Activated T-cell treated with anti-CD3 and anti-CD28 coated beads, Interleukin-2, amount 50 U/mL, for 48 hours (primary cell): ENCODE data around the gene DNASE1L2.

Experiments used
- DNase-seq, 2 experiments: peaks; one replicate each; pipeline ENCODE4 v3.0.0-alpha.2; 2020

Gene DNASE1L2

DNA sequence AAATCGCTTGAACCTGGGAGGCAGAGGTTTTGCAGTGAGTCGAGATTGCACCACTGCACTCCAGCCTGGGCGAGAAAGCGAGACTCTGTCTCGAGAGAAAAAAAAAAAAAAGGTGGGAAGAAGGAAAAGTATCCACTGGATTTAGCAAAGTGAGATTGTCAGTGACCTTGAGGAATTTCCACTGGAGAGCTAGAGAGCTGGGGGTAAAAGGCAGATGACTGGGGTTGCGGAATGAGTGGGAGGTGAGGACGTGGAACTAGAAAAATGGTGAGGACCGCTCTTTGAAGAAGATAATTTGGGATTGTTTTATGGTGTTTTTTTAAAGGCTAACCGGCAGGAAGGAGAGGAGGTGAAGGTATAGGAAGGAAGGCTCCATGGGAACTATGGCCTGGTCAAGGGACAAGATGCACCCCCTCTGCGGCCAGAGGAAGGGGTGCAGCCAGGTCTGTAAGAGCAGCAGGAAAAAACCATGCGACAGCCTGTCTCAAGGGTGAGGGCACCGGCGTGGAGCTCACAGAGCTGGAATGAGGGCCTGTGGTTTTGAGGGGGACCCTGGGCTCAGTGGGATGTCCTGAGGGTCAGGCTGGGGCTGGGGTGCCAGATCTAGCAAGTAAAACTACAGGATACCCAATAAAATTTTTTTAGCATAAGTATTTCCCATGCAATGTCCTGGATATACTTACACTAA is 31.7 kb upstream of the DNASE1L2 start:
- peak in 1 of 2 experiments; percentile 34 for DNase-seq

DNA sequence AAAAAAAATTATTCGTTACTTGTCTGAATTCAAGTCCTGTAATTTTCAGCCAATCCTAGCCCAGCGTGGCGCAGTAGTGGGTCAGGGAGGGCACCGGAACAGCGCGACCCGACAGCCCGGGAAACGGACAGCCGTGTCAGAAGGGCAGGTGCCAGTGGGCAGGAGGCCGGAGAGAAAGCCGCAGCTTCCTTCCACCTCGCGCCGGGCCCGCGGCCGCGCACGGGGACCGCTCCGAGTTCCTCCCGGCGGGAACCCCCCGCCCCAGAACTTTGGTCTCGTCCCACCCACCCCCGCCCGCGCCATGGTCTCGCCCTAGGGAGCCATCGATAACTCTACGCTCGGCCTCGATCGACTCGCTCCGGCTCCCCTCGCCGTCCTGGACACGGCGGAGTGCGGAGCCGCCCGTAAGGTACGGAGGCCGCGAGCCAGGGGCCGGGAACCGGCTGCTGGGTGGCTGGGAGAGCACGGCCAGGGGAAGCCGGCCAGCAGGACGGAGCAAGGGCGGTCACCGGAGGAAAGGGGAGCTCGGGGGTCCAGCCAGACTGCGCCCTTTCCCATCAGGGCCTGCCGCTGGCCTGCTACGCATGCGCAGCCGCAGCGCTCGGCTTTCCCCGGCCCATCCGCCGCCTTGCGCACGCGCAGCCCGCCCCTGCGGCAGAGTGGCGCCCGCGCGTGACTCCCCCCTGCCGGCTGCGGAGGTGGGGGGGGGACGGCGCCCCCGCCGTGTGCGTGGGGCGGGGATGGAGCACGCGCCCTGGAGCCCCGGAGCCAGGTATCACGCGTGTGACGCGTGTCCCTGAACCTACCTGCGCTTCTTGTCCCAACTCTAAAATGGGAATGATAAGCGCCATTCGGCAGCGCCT is 30.9 kb upstream of the DNASE1L2 start, which contains the start of gene MLST8:
MLST8 (plus strand) TSS at position 351 of the 863 bp plus-strand sequence. CDS start 632 bp downstream, outside the sequence.
- DNase-seq = peak; percentile 92 to 93

DNA sequence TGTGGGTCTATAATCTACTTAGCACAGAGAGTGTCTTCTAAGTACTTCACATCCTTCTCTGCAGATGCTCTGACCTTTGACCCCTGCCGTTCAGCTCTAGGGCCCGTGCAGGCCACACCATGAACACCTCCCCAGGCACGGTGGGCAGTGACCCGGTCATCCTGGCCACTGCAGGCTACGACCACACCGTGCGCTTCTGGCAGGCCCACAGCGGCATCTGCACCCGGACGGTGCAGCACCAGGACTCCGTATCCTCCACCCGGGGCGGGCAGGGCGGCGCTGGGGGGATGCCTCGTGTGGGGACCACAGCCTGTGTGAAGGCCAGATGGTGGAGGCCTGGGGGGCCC is 30.3 kb upstream of the DNASE1L2 start:
- no peak for DNase-seq

DNA sequence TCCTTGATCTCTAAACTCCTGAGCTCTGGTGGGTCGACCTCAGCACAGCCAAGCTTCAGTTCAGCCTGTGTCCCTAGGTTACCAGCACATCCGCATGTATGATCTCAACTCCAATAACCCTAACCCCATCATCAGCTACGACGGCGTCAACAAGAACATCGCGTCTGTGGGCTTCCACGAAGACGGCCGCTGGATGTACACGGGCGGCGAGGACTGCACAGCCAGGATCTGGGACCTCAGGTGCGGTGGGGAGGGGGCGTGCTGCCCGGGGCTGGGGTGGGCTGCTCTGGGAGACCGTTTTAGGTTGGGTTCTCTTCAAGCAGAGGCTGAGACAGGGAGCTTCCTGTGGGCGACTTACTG is 29.8 kb upstream of the DNASE1L2 start:
- DNase-seq = no peak

DNA sequence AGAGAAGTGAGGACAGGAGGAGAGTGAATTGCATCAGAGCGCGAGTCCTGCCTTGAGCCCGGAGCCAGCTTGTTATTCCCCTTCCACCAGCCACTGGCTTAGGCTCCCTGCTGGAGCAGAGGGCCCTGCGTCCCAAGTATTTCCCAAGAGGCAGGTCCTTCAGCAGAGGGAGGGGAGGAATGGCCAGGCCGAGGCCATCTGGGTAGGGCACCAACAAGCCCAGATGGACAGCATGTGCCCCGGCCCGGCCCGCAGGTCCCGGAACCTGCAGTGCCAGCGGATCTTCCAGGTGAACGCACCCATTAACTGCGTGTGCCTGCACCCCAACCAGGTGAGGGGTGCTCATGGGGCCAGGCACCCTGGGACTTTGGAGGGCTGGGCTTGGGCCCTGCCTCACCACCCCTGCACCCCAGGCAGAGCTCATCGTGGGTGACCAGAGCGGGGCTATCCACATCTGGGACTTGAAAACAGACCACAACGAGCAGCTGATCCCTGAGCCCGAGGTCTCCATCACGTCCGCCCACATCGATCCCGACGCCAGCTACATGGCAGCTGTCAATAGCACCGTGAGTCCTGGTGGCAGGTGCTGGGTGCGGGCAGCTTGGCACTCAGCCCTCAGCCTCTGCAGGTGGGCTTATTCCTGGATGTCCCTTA is 29.3 kb upstream of the DNASE1L2 start:
- DNase-seq = no peak

DNA sequence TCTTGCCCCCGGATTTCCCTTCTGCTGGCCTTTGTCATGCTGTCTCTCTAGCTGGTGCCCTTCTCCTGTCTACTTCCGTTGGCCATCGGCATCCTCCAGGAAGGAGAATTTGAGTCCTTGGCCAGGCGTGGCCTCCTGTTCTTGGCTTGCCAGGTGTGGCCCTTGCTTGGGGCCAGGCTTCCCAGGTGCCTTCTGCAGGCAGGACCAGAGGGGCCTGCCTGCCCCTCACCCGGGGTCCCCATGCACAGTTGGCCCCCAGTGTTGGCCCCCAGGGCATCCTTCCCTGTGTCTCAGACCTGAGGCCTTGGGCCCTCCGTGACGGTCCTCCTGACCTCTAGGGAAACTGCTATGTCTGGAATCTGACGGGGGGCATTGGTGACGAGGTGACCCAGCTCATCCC is 28.4 kb upstream of the DNASE1L2 start:
- DNase-seq = no peak

DNA sequence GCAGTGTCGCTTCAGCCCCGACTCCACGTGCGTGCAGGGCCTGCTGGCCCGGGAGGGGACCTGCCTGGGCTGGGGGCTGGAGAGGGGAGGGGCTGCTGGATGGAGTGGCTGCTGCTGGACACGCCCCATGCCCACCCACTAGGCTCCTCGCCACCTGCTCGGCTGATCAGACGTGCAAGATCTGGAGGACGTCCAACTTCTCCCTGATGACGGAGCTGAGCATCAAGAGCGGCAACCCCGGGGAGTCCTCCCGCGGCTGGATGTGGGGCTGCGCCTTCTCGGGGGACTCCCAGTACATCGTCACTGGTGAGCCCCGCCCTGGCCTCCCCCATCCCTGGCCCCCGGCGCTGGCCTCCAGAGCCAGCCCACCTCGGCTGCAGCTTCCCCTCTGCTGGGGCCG is 27.9 kb upstream of the DNASE1L2 start:
- no peak for DNase-seq

DNA sequence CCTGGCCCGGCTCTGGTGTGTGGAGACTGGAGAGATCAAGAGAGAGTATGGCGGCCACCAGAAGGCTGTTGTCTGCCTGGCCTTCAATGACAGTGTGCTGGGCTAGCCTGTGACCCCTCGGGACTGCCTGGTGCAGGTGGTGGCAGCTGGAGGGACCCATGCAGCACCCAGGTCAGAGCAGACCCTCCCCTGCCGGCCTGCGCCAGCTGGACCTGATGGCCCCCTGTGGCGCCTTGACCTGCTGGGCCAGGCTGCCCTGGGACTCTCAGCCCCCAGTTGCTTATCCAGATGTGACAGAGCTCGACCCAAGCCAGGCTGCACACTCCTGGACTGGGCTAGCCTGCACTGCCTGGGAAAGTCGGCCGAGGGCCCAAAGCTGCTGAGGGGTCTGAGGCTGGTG is 27.5 kb upstream of the DNASE1L2 start:
- no peak for DNase-seq

DNA sequence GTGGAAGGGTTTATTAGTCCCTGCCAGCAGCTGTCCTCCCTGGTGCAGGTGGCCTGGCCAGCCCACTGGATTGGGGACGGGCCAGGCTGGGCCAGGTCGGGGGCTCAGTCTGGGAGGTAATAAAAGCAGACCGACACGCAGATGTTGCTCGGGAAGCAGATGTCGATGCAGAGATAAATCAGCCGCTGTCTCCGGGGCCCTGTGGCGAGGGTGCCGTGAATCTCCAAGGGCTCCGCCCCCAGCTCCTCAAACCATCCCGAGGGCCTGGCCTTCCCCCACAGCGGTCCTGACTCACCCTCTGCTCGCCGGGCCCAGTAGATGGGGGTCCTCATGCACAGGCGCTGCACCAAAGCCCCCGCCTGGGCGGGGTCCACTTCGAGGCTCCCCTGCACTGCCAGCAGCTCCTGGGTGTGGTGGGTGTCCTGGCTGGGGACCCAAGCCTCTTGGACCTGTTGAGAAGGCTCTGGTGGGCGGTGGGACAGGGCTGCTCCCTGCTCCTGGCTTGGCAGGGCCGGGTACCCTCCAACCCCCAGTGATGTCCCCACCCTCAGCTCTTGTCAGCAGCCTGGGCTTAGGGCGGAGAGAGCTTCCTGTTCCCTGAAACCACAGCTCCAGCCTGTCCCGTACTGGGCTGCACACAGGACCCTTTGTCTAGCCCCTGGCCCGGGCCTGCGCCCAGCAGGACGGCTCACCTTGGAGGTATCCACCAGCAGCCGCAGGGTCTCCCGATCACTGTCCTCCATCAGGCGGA is 26.8 kb upstream of the DNASE1L2 start:
- DNase-seq = no peak

DNA sequence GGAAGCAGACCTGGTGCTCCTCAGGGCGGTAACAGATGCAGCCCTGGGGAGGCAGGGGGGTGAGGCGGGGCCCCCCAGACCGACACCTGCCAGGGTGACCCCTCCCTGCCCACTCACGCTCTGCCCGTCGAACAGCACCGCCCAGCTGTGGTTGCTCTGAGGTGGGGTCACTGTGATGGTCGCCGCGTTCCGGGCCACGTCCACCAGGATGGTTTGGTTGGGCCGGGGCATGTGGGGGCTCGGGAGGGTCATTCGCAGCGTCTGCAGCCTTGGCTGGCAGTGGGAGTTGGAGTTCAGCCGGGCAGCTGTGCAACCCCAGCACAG is 26.3 kb upstream of the DNASE1L2 start:
- DNase-seq = no peak

DNA sequence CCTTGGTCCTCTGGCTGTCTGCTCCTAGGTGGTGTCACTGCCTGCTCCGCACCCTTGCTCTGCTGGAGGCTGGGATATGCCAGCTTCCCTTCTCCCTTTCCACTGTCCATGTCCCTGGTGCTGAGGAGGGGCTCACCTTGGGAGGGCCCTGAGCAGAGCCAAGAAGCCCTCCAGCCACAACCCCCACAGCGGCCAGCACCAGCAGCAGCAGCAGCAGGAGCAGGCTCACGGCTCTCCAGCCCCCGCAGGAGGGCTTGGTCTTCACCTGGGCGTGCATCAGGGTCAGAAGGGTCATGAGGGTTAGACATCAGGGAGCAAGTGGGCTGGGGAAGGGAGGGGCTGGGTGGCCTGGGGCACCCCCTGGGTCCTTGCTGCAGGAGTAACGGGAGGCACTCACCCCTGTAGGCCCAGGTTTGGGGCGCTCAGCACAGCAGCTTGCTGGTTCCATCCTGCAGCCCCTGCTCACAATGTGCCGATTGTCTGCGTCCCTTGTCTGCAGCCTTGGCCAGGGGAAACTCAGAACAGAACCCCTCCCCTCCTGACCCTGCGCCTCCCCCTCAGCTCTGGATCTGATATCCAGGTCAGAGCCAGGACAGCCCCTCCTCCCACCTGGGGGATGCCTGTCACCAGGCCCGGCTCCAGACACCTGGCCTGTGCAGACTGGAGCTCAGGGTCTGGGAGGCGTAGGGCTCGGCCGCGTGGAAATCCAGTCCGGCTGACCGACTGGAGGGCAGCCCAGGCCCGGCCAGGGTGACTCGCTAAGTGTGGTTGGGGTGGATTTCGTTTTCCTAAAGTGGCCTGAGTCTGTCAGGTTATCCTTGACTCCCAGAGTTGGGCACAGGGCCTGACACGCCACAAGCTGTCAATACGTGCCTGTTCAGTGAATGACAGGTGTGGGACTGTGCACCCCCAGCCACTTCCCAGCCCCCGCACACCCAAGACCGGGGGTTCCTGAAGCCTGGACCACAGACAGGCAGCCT is 25.6 kb upstream of the DNASE1L2 start, which contains the start of gene BRICD5:
BRICD5 (minus strand) TSS at position 478 of the 980 bp plus-strand sequence; CDS start at position 448, 30 bp downstream.
- no peak for DNase-seq

DNA sequence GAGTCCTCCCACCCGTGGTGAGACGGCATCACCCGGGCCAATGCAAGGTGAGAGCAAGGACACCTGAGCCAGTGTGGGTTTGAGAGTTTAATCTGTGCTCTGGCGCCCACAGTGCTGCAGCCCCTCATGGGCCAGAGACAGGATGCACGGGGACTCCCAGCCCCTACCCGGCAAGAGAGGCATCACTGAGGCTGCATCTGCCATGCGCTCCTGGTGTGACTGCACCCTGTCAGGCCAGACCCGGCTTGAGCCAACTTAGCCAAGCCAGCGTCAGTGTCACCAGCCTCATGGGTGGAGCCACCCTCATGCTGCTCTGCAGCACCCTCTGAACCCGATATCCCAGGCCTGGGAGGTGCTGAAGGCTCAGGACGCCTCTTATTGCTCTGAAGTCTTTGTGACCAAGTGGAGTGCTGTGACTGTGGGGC is 24.3 kb upstream of the DNASE1L2 start:
- DNase-seq = no peak

DNA sequence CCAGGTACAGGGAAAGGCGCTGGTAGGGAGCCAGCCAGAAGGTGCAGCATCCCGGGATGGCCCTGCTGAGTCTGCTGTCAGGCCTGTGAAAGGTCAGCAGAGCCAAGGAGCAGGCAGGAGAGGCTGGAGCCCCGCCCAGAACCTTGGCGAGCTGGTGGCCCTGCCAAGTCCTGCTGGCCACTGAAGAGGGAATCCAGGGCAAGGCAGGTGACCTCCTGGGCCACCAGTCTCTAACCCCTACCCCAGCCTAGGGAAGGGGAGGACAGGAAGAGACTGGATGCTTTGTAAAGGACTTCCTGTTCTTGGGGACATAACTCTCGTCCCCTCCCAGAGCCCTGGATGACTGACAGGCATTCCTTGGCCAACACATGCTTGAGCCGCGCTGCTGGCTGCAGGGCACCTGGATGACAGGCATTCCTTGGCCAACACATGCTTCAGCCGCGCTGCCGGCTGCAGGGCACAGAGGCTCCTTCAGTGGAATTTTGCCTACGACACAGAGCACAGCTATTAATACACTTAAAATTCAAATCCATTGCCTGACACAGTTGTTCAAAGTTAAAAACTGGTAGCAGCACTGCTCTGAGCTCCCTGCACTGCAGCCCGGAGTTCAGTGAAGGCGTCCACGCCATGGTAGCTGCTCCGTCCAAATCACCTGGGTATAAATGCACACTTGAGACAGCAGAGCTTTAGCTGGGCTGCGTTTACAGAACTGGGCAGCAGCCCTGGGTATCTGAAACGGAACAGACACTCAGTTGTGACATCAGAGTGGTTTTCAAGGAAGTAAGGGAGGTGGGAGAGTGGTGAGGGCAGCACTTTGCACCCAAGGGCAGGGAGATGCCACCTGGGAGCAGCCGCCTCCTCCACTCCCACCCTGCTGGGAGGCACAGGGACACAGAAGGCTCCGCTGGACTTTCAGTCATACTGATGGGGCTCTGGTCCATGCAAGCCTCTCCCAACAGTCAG is 23.6 kb upstream of the DNASE1L2 start:
- DNase-seq = no peak

DNA sequence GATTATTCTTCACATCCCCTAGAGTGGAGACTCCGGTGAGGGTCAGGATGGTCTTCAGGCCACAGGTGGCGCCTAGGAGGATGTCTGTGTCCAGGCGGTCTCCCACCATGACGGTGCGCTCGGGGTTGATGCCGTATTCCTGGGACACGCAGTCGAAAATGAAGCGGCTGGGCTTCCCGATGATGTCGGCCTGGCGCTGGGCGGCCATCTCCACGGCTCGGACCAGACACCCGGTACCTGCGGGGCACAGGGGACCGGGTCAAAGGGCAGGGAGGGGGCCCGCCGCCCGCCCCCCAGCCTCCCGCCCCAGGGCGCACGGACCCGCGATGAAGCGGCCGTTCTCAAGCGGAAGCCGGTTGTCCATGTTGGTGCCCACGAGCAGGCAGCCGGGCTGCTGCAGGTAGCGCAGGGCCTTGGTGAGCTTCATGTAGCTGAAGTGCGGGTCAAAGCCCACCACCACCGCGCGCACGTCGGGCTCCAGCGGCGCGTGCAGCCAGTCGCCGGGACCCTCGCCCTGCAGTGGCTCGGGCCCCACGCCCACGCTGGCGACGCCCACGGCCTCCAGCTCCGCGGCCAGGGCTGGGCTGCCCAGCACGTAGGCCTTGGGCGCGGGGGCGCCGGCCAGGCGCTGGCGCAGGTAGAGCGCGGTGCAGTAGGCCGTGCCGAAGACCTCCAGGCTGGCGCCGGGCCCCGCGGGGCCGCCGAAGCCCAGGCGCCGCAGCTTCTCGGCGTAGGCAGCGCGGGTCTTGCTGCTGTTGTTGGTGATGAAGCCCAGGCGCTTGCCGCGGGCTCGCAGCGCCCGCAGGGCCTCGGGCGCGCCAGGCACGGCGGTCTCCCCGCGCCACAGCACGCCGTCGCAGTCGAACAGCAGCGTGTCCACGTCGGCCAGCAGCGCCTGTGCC is 22.2 kb upstream of the DNASE1L2 start:
- DNase-seq = peak in 1 of 2 experiments; percentile 47

DNA sequence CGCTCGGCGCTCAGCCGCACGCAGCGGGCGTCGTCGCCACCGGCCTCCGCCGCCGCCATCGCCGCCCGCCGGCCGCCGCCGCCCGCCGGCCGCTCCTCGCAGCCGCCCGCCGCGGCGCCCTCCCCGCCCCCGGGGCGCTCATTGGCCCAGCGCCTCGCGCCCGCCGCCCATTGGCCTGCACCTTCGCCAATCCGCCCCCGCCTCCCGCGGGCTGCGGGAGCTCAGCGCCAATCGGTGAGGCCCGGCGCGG is 21.6 kb upstream of the DNASE1L2 start, which contains the start of gene PGP:
PGP (minus strand) TSS at position 122 of the 250 bp plus-strand sequence; CDS start at position 59, 63 bp downstream.
- DNase-seq = no peak

DNA sequence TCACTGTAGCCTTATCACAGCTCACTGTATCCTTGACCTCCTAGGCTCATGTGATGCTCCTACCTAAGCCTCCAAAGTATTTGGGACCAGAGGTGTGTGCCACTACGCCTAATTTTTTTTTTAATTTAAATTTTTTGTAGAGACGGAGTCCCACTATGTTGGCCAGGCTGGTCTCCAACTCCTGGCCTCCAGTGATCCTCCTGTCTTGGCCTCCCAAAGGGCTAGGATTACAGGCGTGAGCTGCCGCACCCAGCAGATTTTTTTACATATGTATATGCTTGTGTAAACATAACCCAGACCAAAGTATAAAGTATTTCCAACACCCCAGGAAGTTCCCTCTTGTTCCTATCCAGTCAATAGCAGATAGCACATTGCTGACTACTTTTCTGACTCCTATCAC is 19.9 kb upstream of the DNASE1L2 start:
- DNase-seq = no peak

DNA sequence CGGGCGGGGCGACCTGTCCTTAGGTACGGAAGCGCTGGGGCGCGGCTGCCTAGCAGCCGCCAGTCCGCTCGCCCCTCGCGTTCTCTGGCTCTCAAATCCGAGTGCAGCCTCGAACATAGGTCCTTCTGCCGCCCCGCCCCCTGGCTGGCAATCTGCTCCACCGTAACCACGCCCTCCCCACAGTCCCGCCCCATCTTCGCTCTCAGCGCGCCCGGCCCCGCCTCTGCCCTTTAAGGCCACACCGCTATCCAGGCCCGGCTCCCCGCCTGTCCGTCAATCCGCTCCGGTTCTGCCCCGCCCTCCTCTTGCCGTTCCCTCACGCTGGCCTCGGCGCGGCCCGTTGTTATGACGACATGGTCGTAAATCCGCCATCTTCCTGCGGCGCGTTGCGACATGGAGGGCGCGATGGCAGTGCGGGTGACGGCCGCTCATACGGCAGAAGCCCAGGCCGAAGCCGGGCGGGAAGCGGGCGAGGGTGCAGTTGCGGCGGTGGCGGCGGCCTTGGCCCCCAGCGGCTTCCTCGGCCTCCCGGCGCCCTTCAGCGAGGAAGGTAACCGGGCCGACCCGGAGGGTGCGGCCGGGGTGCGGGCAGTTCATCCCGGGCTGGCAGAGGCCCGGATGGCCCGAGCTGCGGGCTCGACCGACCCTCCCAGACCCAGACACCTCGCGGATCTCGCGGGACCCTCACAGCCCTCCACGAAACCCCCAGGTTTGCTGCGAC is 12.9 kb upstream of the DNASE1L2 start, which contains the start of gene E4F1:
E4F1 (plus strand) TSS at position 371 of the 721 bp plus-strand sequence; CDS start at position 394, 23 bp downstream.
- DNase-seq = peak; percentile 100

DNA sequence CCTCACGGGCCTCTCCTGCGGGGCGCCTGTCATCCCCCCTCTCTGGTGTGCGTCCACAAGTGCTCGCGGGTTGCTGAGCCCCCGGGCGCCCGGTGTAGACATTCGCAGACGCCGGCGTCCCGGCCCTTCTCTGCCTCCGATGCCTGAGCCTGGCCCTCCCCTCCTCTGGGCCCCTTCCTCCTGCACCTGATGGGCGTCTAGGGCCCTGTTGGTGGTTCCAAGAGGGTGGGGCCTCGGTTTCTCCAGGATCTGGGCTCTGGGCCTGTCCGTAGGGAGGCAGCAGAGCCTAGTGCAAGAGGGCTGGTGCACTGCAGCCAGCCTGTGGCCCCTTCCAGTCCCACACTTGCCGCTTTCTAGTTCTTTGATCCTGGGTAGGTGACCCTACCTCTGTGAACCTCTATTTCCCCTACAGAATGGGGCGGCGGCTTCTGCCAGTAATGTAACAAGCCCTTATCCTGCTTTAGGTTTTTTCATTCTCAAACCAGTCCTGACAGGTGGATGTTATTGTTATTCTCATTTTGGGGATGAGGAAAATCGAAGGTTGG is 12.2 kb upstream of the DNASE1L2 start:
- peak; percentile 55 to 62 for DNase-seq
